AG09319 (cell line): ENCODE results near the gene AIFM3.

Source experiments
- DNase-seq: peaks from one replicate; pipeline ENCODE4 v3.0.0-alpha.2; 2010; ENCODE audit warnings: low read depth; ENCODE audit errors: extremely low read depth
- TF ChIP-seq, protein P1 (sequence below): IDR thresholded peaks from 2 replicates; pipeline ENCODE4 v1.5.1; 2011; ENCODE audit warnings: low read depth, mild to moderate bottlenecking, inconsistent platforms, low read length, moderate library complexity

AIFM3 gene

DNA sequence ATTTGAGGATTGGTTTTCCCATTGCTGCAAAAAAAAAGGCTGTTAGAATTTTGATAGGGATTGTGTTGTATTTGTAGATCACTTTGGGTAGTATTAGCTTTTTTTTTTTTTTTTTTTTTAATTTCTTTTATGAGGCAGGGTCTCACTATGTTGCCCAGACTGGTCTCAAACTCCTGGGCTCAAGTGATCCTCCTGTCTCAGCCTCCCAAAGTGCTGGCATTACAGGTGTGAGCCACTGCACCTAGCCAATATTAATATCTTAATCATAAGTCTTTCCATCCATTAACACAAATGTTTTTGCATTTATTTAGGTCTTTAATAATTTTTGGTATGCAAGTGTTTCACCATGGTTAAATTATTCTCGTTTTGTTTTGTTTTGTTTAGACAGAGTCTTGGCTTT lies 23.0 kb upstream of the AIFM3 start:
- TF ChIP-seq, protein P1, sequence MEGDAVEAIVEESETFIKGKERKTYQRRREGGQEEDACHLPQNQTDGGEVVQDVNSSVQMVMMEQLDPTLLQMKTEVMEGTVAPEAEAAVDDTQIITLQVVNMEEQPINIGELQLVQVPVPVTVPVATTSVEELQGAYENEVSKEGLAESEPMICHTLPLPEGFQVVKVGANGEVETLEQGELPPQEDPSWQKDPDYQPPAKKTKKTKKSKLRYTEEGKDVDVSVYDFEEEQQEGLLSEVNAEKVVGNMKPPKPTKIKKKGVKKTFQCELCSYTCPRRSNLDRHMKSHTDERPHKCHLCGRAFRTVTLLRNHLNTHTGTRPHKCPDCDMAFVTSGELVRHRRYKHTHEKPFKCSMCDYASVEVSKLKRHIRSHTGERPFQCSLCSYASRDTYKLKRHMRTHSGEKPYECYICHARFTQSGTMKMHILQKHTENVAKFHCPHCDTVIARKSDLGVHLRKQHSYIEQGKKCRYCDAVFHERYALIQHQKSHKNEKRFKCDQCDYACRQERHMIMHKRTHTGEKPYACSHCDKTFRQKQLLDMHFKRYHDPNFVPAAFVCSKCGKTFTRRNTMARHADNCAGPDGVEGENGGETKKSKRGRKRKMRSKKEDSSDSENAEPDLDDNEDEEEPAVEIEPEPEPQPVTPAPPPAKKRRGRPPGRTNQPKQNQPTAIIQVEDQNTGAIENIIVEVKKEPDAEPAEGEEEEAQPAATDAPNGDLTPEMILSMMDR, result no peak
- no peak for DNase-seq

DNA sequence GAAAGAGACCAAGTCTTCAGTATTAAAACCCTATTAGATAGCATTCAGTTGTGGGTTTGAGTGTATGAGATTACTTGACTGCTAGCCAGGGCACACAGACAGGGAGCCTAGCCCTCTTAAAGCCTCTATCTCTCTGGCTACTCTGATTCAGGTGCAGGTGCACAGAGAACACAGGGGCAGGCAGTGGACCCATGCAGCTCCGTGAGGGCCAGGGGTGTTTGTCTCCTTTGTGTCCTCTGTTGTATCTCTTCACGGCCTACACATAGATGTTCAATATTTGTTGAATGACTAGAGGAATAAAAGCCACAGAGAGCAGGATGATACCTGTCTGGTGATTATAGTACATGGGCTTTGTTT lies 21.5 kb upstream of the AIFM3 start:
- no peak for DNase-seq
- TF ChIP-seq, protein P1, result no peak

DNA sequence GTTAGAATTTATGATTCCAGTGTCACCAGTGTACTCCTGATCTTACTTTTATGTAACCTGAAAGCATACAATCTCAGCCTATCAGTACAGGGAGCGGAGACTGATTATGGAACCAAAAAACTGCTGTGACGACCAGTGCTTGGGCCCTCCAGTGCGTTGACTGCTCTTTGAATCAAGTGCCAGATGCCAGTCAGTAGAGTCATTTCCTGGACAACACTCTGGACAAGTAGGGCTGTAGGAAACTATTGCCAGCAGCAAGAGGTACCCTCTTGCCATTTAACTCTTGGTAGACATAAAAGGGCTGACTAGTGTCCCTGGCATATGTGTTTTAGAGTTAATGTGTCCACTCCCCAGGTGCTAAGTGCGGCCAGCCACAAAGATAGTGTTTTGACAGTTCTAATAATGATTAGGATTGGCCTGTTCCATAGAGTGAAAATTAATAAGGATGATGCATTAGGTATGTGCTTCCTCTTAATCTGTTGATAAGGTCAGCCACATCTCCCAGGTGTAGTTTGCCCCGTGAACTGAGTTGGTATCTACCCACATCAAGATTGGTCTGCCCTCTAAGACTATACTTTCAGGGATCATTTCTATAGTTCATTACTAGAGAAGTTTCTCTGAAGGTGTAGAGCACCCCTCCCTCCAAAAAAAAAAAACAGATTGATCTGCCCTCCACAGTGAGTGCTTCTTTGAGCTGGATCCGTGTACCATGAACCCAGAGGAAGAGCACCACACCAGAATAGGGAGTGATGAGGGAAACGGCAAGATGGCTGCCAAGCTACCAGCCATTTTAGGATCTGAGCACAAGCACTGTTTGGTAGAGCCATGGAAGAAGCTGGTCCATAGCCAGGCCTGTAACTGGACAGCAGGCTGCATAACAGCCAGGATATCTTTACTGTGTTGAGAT lies 20.7 kb upstream of the AIFM3 start:
- DNase-seq, result no peak
- TF ChIP-seq, protein P1, result no peak

DNA sequence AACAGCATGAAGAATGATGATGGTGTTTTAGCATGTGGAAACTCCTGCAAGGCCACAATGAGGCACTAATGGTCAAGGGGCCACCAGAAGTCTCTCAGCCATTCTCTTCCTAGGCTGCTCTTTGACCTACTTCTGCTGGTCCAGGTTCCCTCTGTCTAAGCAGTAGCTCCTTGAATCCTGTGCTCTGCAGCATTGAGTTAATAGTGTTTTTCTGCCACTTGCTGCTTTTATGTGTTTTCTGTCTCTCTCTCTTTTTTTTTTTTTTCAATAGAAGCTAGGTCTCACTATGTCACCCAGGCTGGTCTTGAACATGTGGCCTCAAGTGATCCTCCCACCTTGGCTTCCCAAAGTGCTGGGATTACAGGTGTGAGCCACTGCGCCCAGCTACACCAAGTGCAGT lies 20.1 kb upstream of the AIFM3 start:
- DNase-seq, result no peak
- TF ChIP-seq, protein P1, result no peak

DNA sequence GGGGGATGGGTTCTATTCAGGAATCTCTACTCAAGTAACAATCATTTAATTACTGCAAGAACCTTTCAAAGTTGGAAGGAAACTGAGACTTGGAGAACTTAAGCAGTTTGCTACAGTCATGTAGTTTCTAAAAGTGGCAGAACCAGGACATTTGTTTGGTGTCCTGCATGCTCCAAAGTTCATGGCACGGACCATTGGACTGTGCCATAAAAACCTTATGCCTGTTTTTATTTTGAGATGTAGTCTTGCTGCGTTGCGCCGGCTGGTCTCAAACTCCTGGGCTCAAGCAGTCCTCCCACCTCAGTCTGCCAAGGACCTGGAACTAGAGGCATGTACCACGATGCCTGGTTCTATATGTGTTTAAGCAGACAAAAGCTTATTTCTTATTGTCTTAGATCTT lies 18.6 kb upstream of the AIFM3 start:
- DNase-seq, result no peak
- TF ChIP-seq, protein P1, result no peak

DNA sequence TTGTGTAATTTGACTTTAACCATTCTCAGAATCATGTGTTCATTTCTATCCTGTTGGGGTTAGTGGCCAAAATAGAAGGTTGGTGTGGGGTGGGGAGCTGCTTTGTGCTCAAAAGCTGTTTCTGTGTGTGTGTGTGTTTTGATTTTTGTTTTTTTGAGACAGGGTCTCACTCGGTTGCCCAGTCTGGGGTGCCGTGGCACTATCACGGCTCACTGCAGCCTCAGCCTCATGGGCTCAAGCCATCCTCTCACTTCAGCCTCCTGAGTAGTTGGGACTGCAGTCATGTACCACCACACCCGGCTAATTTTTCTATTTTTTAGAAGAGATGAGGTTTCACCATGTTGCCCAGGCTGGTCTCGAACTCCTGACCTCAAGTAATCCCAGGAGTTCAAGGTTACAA lies 18.1 kb upstream of the AIFM3 start:
- TF ChIP-seq, protein P1, result no peak
- DNase-seq, result no peak

DNA sequence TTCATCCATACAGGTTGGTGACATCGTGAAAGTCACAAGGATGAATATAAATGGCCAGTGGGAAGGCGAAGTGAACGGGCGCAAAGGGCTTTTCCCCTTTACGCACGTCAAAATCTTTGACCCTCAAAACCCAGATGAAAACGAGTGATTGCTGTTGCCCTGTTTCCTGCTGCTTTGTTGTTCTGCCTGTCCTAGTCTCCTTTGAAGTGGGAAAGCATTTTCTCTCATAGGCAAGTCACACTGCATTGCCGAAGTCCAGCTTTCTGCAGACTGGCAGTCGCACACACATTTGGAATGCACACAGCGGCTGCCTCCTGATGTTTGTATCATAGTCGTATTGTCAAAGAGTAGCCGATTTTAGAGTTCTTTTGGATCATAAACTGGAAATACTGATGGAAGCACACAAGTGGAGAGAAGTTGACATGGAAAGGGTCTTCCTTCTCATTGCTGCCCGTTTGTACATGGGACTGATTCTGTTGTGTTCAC lies 17.3 kb upstream of the AIFM3 start:
- TF ChIP-seq, protein P1, result no peak

More for the DNA sequence above, 17.3 kb upstream of the AIFM3 start:
- no peak for DNase-seq
